WTC11 (cell line): ENCODE measurements around the gene SMAD6. TPM values are rescaled to one million over a fixed set of nuclear protein-coding genes. Genes with fewer than 3 reads are reported as not detected.

Experiments used
- ATAC-seq: fragments of 200-7000 bp; cut with Tn5 transposase; 2 replicates; pipeline ENCODE4 v1.10.0; 2021; ENCODE audit warnings: mild to moderate bottlenecking, moderate library complexity
- CTCF ChIA-PET: fragments of 300-600 bp; sonication (Branson Sonifier 250); formaldehyde crosslinking; loops from one replicate; lab custom pipeline; 2021; ENCODE audit warnings: antibody characterized with exemption; lab: Charles Lee
- POLR2A ChIA-PET: fragments of 350-600 bp; sonication (Branson Sonifier 250); formaldehyde crosslinking; loops from one replicate; lab custom pipeline; 2021; ENCODE audit warnings: antibody characterized with exemption; lab: Charles Lee
- DNase-seq: peaks from one replicate; pipeline ENCODE4 v3.0.0; 2021; ENCODE audit warnings: low spot score
- H3K27ac Mint-ChIP-seq: 2 replicates; pipeline ENCODE4 v1.8.0; 2021; ENCODE audit warnings: mixed read lengths
- H3K27me3 Mint-ChIP-seq: 2 replicates; pipeline ENCODE4 v1.8.0; 2021; ENCODE audit warnings: low read depth, mild to moderate bottlenecking, moderate library complexity, mixed read lengths
- H3K36me3 Mint-ChIP-seq: 2 replicates; pipeline ENCODE4 v1.8.0; 2021; ENCODE audit warnings: mixed read lengths
- H3K4me1 Mint-ChIP-seq: 2 replicates; pipeline ENCODE4 v1.8.0; 2022; ENCODE audit warnings: mixed read lengths
- H3K4me3 Mint-ChIP-seq: 2 replicates; pipeline ENCODE4 v1.8.0; 2021; ENCODE audit warnings: mild to moderate bottlenecking, moderate library complexity, mixed read lengths
- H3K9me3 Mint-ChIP-seq: 2 replicates; pipeline ENCODE4 v1.8.0; 2021; ENCODE audit warnings: mixed read lengths
- CREM ChIP-seq: sonication (generic); formaldehyde crosslinking; IDR thresholded peaks from 2 replicates; pipeline ENCODE4 v1.8.1; 2022; ENCODE audit warnings: mild to moderate bottlenecking, missing genetic modification reagents, moderate library complexity
- EMX1 ChIP-seq: fragments of 250-450 bp; sonication (Bioruptor Pico); IDR thresholded peaks from 2 replicates; pipeline ENCODE4 v1.8.0; 2021; ENCODE audit warnings: mild to moderate bottlenecking
- ERG ChIP-seq: fragments of 250-450 bp; sonication (Bioruptor Pico); IDR thresholded peaks from 2 replicates; pipeline ENCODE4 v1.8.0; 2021; ENCODE audit warnings: mild to moderate bottlenecking
- FOXJ3 ChIP-seq: sonication (generic); formaldehyde crosslinking; IDR thresholded peaks from 2 replicates; pipeline ENCODE4 v1.9.0; 2021; ENCODE audit warnings: missing genetic modification reagents, mild to moderate bottlenecking, borderline replicate concordance
- IRF1 ChIP-seq: sonication (generic); formaldehyde crosslinking; IDR thresholded peaks from 2 replicates; pipeline ENCODE4 v1.8.0; 2023; ENCODE audit warnings: missing genetic modification reagents
- MXD4 ChIP-seq: fragments of 250-450 bp; sonication (Bioruptor Pico); IDR thresholded peaks from 2 replicates; pipeline ENCODE4 v1.8.0; 2021; ENCODE audit warnings: mild to moderate bottlenecking, moderate library complexity, borderline replicate concordance
- NFATC4 ChIP-seq: fragments of 250-450 bp; sonication (Bioruptor Pico); IDR thresholded peaks from 2 replicates; pipeline ENCODE4 v1.9.0; 2021; ENCODE audit warnings: mild to moderate bottlenecking
- NR1H2 ChIP-seq: sonication (generic); formaldehyde crosslinking; IDR thresholded peaks from 2 replicates; pipeline ENCODE4 v1.9.0; 2021; ENCODE audit warnings: mild to moderate bottlenecking, moderate library complexity, missing genetic modification reagents
- NR3C1 ChIP-seq: sonication (generic); formaldehyde crosslinking; conservative IDR thresholded peaks from 2 replicates; pipeline ENCODE4 v1.8.1; 2023; ENCODE audit warnings: low read depth, mild to moderate bottlenecking, missing genetic modification reagents
- RELA ChIP-seq: sonication (generic); formaldehyde crosslinking; IDR thresholded peaks from 2 replicates; pipeline ENCODE4 v1.8.1; 2022; ENCODE audit warnings: missing genetic modification reagents, mild to moderate bottlenecking, borderline replicate concordance
- SOX15 ChIP-seq: fragments of 250-450 bp; sonication (Bioruptor Pico); IDR thresholded peaks from 2 replicates; pipeline ENCODE4 v1.9.0; 2021; ENCODE audit warnings: mild to moderate bottlenecking
- TEAD1 ChIP-seq: sonication (generic); formaldehyde crosslinking; IDR thresholded peaks from 2 replicates; pipeline ENCODE4 v1.8.0; 2022; ENCODE audit warnings: mild to moderate bottlenecking, missing genetic modification reagents
- TEAD4 ChIP-seq: sonication (generic); formaldehyde crosslinking; IDR thresholded peaks from 2 replicates; pipeline ENCODE4 v1.8.0; 2022; ENCODE audit warnings: mild to moderate bottlenecking, missing genetic modification reagents
- ZBTB43 ChIP-seq: sonication (generic); formaldehyde crosslinking; IDR thresholded peaks from 2 replicates; pipeline ENCODE4 v1.8.1; 2023; ENCODE audit warnings: mild to moderate bottlenecking, missing genetic modification reagents
- ZNF121 ChIP-seq: sonication (generic); formaldehyde crosslinking; IDR thresholded peaks from 2 replicates; pipeline ENCODE4 v1.8.0; 2023; ENCODE audit warnings: missing genetic modification reagents
- ZNF232 ChIP-seq: sonication (generic); formaldehyde crosslinking; IDR thresholded peaks from 2 replicates; pipeline ENCODE4 v1.8.0; 2022; ENCODE audit warnings: mild to moderate bottlenecking, missing genetic modification reagents
- ZSCAN18 ChIP-seq: fragments of 250-450 bp; sonication (Bioruptor Pico); IDR thresholded peaks from 2 replicates; pipeline ENCODE4 v2.1.2; 2022; ENCODE audit warnings: mild to moderate bottlenecking, moderate library complexity
- total RNA-seq: library from RNA; stranded (reverse); gene quantifications from 3 replicates; pipeline ENCODE4 v1.2.3, GENCODE V29; 2021
- TF ChIP-seq, protein P1 (sequence below): sonication (generic); formaldehyde crosslinking; IDR thresholded peaks from 2 replicates; pipeline ENCODE4 v1.8.1; 2022; ENCODE audit warnings: low read depth, missing genetic modification reagents, borderline replicate concordance
- TF ChIP-seq, protein P2 (sequence below): sonication (generic); formaldehyde crosslinking; IDR thresholded peaks from 2 replicates; pipeline ENCODE4 v1.8.1; 2023; ENCODE audit warnings: mild to moderate bottlenecking, missing genetic modification reagents, moderate library complexity
- TF ChIP-seq, protein P3 (sequence below): fragments of 250-450 bp; sonication (Bioruptor Pico); IDR thresholded peaks from 2 replicates; pipeline ENCODE4 v1.9.0; 2021; ENCODE audit warnings: mild to moderate bottlenecking
- TF ChIP-seq, protein P4 (sequence below): sonication (generic); formaldehyde crosslinking; IDR thresholded peaks from 2 replicates; pipeline ENCODE4 v1.8.1; 2022; ENCODE audit warnings: missing genetic modification reagents, borderline replicate concordance

Gene SMAD6
- total RNA-seq, 1 experiment from 2014 or later = 13.9 TPM

DNA sequence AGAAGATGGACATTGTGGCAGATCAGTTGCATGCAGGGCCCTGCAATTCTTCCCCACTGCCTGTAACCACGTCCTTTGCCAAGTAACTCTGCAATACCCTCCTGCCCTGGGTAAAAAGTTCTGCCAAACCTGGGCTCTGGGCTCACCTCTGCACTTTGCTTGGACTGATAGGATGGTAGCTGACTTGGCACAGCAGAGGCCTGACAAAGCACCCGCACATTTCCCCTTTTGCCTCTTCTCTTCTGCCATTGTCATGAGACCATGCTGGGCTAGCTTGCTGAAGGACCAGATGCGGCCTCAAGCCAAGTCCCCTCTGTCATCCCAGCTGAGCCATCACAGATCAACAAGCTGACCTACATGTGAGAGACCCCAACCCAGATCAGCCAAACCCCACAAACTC lies 122.4 kb downstream of the SMAD6 start:
- POLR2A ChIA-PET = no interaction called here
- H3K36me3 Mint-ChIP-seq = no peaks in the 10 kb centered on the region
- no peak for ATAC-seq
- no peak overlapping the region for H3K27ac Mint-ChIP-seq
- no peak for DNase-seq
- no peak overlapping the region for H3K4me3 Mint-ChIP-seq
- CTCF ChIA-PET = interaction anchor here (0.8 to 1.5 kb wide), 3 partner anchors 10 to 35 kb away, joined by 3 to 17 read pairs (median 3); no protein-coding TSS in a partner anchor
- peaks cover 7% of the 10 kb centered on the region for H3K27me3 Mint-ChIP-seq
- peaks cover 33% of the 10 kb centered on the region for H3K4me1 Mint-ChIP-seq
- no peaks in the 10 kb centered on the region for H3K9me3 Mint-ChIP-seq
- TF ChIP-seq TEAD4 (CRISPR knock-in tag) (no peak), ZBTB43 (CRISPR knock-in tag) (no peak), SOX15 (CRISPR knock-in tag) (no peak), NR1H2 (CRISPR knock-in tag) (no peak), EMX1 (no peak), MXD4 (CRISPR knock-in tag) (no peak), NFATC4 (CRISPR knock-in tag) (no peak), TEAD1 (CRISPR knock-in tag) (no peak), CREM (CRISPR knock-in tag) (no peak), IRF1 (CRISPR knock-in tag) (no peak), RELA (CRISPR knock-in tag) (no peak), NR3C1 (CRISPR knock-in tag) (no peak), ERG (no peak), ZNF232 (CRISPR knock-in tag) (no peak)
- TF ChIP-seq, protein P1, sequence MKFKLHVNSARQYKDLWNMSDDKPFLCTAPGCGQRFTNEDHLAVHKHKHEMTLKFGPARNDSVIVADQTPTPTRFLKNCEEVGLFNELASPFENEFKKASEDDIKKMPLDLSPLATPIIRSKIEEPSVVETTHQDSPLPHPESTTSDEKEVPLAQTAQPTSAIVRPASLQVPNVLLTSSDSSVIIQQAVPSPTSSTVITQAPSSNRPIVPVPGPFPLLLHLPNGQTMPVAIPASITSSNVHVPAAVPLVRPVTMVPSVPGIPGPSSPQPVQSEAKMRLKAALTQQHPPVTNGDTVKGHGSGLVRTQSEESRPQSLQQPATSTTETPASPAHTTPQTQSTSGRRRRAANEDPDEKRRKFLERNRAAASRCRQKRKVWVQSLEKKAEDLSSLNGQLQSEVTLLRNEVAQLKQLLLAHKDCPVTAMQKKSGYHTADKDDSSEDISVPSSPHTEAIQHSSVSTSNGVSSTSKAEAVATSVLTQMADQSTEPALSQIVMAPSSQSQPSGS = no peak
- TF ChIP-seq, protein P2, sequence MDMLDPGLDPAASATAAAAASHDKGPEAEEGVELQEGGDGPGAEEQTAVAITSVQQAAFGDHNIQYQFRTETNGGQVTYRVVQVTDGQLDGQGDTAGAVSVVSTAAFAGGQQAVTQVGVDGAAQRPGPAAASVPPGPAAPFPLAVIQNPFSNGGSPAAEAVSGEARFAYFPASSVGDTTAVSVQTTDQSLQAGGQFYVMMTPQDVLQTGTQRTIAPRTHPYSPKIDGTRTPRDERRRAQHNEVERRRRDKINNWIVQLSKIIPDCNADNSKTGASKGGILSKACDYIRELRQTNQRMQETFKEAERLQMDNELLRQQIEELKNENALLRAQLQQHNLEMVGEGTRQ (CRISPR knock-in tag) = no peak

DNA sequence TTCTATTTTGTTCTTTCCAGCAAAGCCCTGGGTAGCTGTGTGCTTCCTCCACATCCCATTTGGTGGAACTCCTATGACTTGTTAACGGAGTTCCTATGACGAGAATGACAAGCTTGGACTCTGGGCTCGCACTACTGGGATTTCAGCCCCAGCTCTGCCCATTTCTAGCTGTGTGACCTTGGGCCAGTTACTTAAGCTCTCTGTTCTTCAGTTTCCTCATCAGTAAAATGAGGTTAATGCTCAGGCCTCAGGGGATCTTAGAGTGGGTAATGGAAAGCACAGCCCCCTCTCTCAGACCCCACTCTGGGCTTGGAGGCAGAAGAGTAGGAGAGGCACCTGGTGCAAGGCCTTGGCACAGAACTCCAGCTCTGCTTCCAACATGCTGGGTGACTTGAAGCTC lies 123.1 kb downstream of the SMAD6 start:
- CTCF ChIA-PET = interaction anchor here (0.8 to 1.5 kb wide), 3 partner anchors 10 to 36 kb away, joined by 3 to 17 read pairs (median 3); no protein-coding TSS in a partner anchor
- H3K9me3 Mint-ChIP-seq = no peaks in the 10 kb centered on the region
- H3K27me3 Mint-ChIP-seq = peaks cover 7% of the 10 kb centered on the region

DNA sequence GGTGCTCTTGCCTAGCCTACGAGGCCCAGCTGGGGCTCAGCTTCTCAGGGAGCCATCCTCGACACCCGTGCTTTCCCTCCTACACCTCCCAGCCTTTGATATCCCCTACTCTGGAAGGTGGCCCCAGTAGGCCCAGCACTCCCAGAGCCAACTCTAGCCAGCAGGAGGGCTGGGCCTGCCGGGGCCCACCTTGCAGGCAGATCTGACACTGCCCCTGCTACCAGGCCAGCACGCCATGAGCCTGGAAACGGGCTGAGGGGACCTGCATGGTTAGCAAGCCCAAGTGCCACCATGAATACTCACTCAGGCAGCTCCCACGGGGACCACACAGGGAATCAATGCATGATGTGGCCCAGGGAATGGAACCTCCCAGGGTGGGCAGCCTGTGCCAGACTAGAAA lies 123.7 kb downstream of the SMAD6 start:
- no peaks in the 10 kb centered on the region for H3K36me3 Mint-ChIP-seq
- H3K4me1 Mint-ChIP-seq = peaks cover 34% of the 10 kb centered on the region
- ChIA-PET CTCF (interaction anchor here (0.9 to 1.7 kb wide), 5 partner anchors 9 to 207 kb away, joined by 3 to 17 read pairs (median 4); no protein-coding TSS in a partner anchor), POLR2A (no interaction called here)
- ATAC-seq (no peak), DNase-seq (no peak)
- no peak overlapping the region for H3K4me3 Mint-ChIP-seq
- H3K27ac Mint-ChIP-seq = no peak overlapping the region
- H3K9me3 Mint-ChIP-seq = no peaks in the 10 kb centered on the region
- peaks cover 10% of the 10 kb centered on the region for H3K27me3 Mint-ChIP-seq
- TF ChIP-seq ZNF232 (CRISPR knock-in tag) = no peak
- TF ChIP-seq, protein P3, sequence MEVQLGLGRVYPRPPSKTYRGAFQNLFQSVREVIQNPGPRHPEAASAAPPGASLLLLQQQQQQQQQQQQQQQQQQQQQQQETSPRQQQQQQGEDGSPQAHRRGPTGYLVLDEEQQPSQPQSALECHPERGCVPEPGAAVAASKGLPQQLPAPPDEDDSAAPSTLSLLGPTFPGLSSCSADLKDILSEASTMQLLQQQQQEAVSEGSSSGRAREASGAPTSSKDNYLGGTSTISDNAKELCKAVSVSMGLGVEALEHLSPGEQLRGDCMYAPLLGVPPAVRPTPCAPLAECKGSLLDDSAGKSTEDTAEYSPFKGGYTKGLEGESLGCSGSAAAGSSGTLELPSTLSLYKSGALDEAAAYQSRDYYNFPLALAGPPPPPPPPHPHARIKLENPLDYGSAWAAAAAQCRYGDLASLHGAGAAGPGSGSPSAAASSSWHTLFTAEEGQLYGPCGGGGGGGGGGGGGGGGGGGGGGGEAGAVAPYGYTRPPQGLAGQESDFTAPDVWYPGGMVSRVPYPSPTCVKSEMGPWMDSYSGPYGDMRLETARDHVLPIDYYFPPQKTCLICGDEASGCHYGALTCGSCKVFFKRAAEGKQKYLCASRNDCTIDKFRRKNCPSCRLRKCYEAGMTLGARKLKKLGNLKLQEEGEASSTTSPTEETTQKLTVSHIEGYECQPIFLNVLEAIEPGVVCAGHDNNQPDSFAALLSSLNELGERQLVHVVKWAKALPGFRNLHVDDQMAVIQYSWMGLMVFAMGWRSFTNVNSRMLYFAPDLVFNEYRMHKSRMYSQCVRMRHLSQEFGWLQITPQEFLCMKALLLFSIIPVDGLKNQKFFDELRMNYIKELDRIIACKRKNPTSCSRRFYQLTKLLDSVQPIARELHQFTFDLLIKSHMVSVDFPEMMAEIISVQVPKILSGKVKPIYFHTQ (CRISPR knock-in tag) = no peak
- TF ChIP-seq ZSCAN18 (CRISPR knock-in tag) = no peak
- no peak for TF ChIP-seq FOXJ3
- TF ChIP-seq, protein P2 (CRISPR knock-in tag) = no peak
- TF ChIP-seq, protein P4, sequence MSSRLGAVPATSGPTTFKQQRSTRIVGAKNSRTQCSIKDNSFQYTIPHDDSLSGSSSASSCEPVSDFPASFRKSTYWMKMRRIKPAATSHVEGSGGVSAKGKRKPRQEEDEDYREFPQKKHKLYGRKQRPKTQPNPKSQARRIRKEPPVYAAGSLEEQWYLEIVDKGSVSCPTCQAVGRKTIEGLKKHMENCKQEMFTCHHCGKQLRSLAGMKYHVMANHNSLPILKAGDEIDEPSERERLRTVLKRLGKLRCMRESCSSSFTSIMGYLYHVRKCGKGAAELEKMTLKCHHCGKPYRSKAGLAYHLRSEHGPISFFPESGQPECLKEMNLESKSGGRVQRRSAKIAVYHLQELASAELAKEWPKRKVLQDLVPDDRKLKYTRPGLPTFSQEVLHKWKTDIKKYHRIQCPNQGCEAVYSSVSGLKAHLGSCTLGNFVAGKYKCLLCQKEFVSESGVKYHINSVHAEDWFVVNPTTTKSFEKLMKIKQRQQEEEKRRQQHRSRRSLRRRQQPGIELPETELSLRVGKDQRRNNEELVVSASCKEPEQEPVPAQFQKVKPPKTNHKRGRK = no peak

More for the DNA sequence above, 123.1 kb downstream of the SMAD6 start:
- POLR2A ChIA-PET = no interaction called here
- DNase-seq (no peak), ATAC-seq (no peak)
- no peak overlapping the region for H3K4me3 Mint-ChIP-seq
- no peaks in the 10 kb centered on the region for H3K36me3 Mint-ChIP-seq
- no peak overlapping the region for H3K27ac Mint-ChIP-seq
- no peak for TF ChIP-seq ZNF121 (CRISPR knock-in tag)
- peaks cover 33% of the 10 kb centered on the region for H3K4me1 Mint-ChIP-seq
